GM19463 (cell line): ENCODE measurements around the gene SLC16A11.
"Not testable (repeated sequence)": the region's sequence is repeated elsewhere in the genome, so short reads cannot be mapped to it uniquely, and the experiment has no call there.

Source experiments
- ATAC-seq: cut with Tn5 transposase; IDR thresholded peaks from one replicate; pipeline ENCODE4 v1.9.1; 2021; ENCODE audit warnings: mild to moderate bottlenecking, moderate library complexity; ENCODE audit not compliant: unreplicated experiment

SLC16A11 gene

GRCh38 chr17:7043497-7044198, at the start of gene SLC16A11:
TSS of gene SLC16A11 (minus strand) at chr17:7044092. CDS start at chr17:7043513, 579 bp downstream.
- no peak for ATAC-seq

GRCh38 chr17:7091311-7092005, 47.6 kb upstream of the SLC16A11 start:
- ATAC-seq, result not testable (repeated sequence)

GRCh38 chr17:7089570-7089969, 45.7 kb upstream of the SLC16A11 start:
- ATAC-seq, result not testable (repeated sequence)

- ATAC-seq, result not testable (repeated sequence)
Measured at GRCh38 chr17:7088442-7088841, 44.5 kb upstream of the SLC16A11 start.

GRCh38 chr17:7084088-7084487, 40.2 kb upstream of the SLC16A11 start:
- ATAC-seq, result no peak

GRCh38 chr17:7083592-7083991, 39.7 kb upstream of the SLC16A11 start:
- no peak for ATAC-seq

- ATAC-seq, result no peak
Measured at GRCh38 chr17:7081341-7082062, 37.6 kb upstream of the SLC16A11 start.

- no peak for ATAC-seq
Measured at GRCh38 chr17:7080456-7081041, 36.7 kb upstream of the SLC16A11 start.

GRCh38 chr17:7079581-7080455, 35.9 kb upstream of the SLC16A11 start, which contains the start of gene CLEC10A:
TSS of gene CLEC10A (minus strand) at chr17:7080251. CDS start at chr17:7078812, 1,439 bp downstream.
- ATAC-seq, result no peak

- ATAC-seq, result no peak
Measured at GRCh38 chr17:7078711-7079110, 34.8 kb upstream of the SLC16A11 start.

- no peak for ATAC-seq
Measured at GRCh38 chr17:7077911-7078546, 34.1 kb upstream of the SLC16A11 start.

- no peak for ATAC-seq
Measured at GRCh38 chr17:7074931-7075330, 31.0 kb upstream of the SLC16A11 start.

- ATAC-seq, result no peak
Measured at GRCh38 chr17:7072406-7072805, 28.5 kb upstream of the SLC16A11 start.

GRCh38 chr17:7070712-7071111, 26.8 kb upstream of the SLC16A11 start:
- no peak for ATAC-seq

GRCh38 chr17:7068268-7068667, 24.4 kb upstream of the SLC16A11 start:
- ATAC-seq, result no peak

GRCh38 chr17:7067198-7067597, 23.3 kb upstream of the SLC16A11 start:
- ATAC-seq, result no peak

GRCh38 chr17:7064261-7064660, 20.4 kb upstream of the SLC16A11 start:
- no peak for ATAC-seq

- no peak for ATAC-seq
Measured at GRCh38 chr17:7063518-7064094, 19.7 kb upstream of the SLC16A11 start.

GRCh38 chr17:7060165-7060891, 16.4 kb upstream of the SLC16A11 start:
- ATAC-seq, result no peak
